Uterus (tissue), 2 donors: ENCODE measurements around the gene AKAP4.

ENCODE experiments used
- CTCF ChIP-seq, 4 experiments: fragments of 200-600 bp in 2 of 4; fragments of 450-650 bp in 2 of 4; sonication (generic) in 2 of 4; IDR thresholded peaks; one replicate each; pipeline ENCODE4 v1.5.1; 2016 to 2019; ENCODE audit warnings: antibody characterized with exemption in 4 of 4, mild to moderate bottlenecking in 2 of 4, moderate library complexity in 1 of 4
- POLR2A ChIP-seq, 2 donors: fragments of 450-650 bp; IDR thresholded peaks; one replicate each; pipeline ENCODE4 v1.6.1; 2016; ENCODE audit warnings: antibody characterized with exemption in 2 of 2, mild to moderate bottlenecking in 1 of 2, moderate library complexity in 1 of 2

DNA sequence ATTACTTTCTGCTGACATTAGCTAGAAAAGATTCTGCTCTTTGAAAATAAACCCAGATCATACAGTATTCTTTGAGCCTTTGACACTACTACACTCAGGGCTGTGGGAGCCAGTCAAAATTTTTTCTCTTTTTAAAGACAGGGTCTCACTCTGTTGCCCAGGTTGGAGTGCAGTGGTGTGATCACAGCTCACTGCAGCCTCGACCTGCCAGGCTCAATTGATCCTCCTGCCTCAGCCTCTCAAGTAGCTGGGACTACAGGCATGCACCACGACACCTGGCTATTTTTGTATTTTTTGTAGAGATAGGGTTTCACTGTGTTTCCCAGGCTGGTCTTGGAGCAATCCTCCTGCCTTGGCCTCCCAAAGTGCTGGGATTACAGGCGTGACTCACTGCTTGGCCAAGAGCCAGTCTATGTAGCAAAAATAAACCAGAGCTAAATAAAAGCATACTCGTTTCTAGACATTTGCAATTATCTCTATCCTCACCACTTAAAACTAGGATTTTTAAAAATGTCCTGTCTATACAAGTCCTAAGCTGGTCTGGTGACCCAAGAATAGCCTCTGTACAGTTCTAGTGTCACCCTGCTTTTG is 43.2 kb downstream of the AKAP4 start:
- TF ChIP-seq CTCF (IDR thresholded peaks at IDR 0.05) (no peak), POLR2A (IDR thresholded peaks at IDR 0.05) (no peak)
